ENCODE measurements around the gene KRT37. TPM values are rescaled to one million over a fixed set of nuclear protein-coding genes. Genes with fewer than 3 reads are reported as not detected.

Gene KRT37
- total and polyA plus RNA-seq, 2 of the 13 experiments (the other 11 are each of a cell fraction or from before 2014, with no cell fraction given), result 0.69 TPM; not detected in 1

- no peak for TF ChIP-seq ZNF598 (CRISPR knock-in tag; IDR thresholded peaks at IDR 0.05; ENCODE audit: borderline replicate concordance)
- no peak for TF ChIP-seq HNRNPLL (IDR thresholded peaks at IDR 0.05; ENCODE audit: low read depth, low read length, poor library complexity, severe bottlenecking)
- TF ChIP-seq ZNF350 (CRISPR knock-in tag; IDR thresholded peaks at IDR 0.05; ENCODE audit: borderline replicate concordance, low read depth), result no peak; the same call in 1 of the 2 replicates
- no peak for TF ChIP-seq HNRNPL (IDR thresholded peaks at IDR 0.05; ENCODE audit: low read depth, low read length)
- TF ChIP-seq TEF (CRISPR knock-in tag; IDR thresholded peaks at IDR 0.05), result no peak
- TF ChIP-seq GLI4 (CRISPR knock-in tag; IDR thresholded peaks at IDR 0.05; ENCODE audit: borderline replicate concordance), result no peak
- TF ChIP-seq ZNF362 (CRISPR knock-in tag; IDR thresholded peaks at IDR 0.05; ENCODE audit: borderline replicate concordance), result no peak
- TF ChIP-seq PHF20 (CRISPR knock-in tag; IDR thresholded peaks at IDR 0.05), result no peak
- TF ChIP-seq RNF219 (CRISPR knock-in tag; IDR thresholded peaks at IDR 0.05), result no peak
- peak; percentile 30; the same call in 1 of the 2 replicates for TF ChIP-seq ARID4A (CRISPR knock-in tag; IDR thresholded peaks at IDR 0.05; ENCODE audit: borderline replicate concordance)
- no peak for TF ChIP-seq ZNF577 (CRISPR knock-in tag; IDR thresholded peaks at IDR 0.05; ENCODE audit: borderline replicate concordance, low read depth)
- TF ChIP-seq TOE1 (CRISPR knock-in tag; IDR thresholded peaks at IDR 0.05), result no peak
- peak; percentile 47 to 84; a peak in 3 of 4 replicates for TF ChIP-seq NR2F1 (CRISPR knock-in tag; IDR thresholded peaks at IDR 0.05)
- TF ChIP-seq ZNF264 (CRISPR knock-in tag; IDR thresholded peaks at IDR 0.05), result no peak; the same call in 1 of the 2 replicates
- TF ChIP-seq TMF1 (CRISPR knock-in tag; IDR thresholded peaks at IDR 0.05; ENCODE audit: low read depth), result no peak
- TF ChIP-seq ARNT (IDR thresholded peaks at IDR 0.05), result no peak
- no peak for TF ChIP-seq HIC2 (CRISPR knock-in tag; IDR thresholded peaks at IDR 0.05; ENCODE audit: low read depth)
- peak; percentile 85; the same call in 1 of the 2 replicates for TF ChIP-seq HMG20A (CRISPR knock-in tag; IDR thresholded peaks at IDR 0.05; ENCODE audit: borderline replicate concordance)
- TF ChIP-seq PPARG (CRISPR knock-in tag; conservative IDR thresholded peaks at IDR 0.05), result no peak
- TF ChIP-seq ZFP37 (CRISPR knock-in tag; IDR thresholded peaks at IDR 0.05; ENCODE audit: borderline replicate concordance), result no peak
These were observed 8.5 kb downstream of the KRT37 start (continued) for GRCh38 chr17:41415833-41416335.

Data from HepG2 (cell line).